GM18505 (cell line): Measurements from ENCODE around the gene LRRFIP2.
"Not testable (repeated sequence)": the region's sequence is repeated elsewhere in the genome, so short reads cannot be mapped to it uniquely, and the experiment has no call there.

Source experiments
- ATAC-seq: cut with Tn5 transposase; IDR thresholded peaks from one replicate; pipeline ENCODE4 v1.9.1; 2021; ENCODE audit not compliant: unreplicated experiment
- POLR2A ChIP-seq: IDR thresholded peaks from 4 replicates; pipeline ENCODE4 v1.6.1; 2011; ENCODE audit warnings: borderline replicate concordance; ENCODE audit not compliant: insufficient read depth, insufficient read length; ENCODE audit errors: extremely low read depth

Gene LRRFIP2

DNA sequence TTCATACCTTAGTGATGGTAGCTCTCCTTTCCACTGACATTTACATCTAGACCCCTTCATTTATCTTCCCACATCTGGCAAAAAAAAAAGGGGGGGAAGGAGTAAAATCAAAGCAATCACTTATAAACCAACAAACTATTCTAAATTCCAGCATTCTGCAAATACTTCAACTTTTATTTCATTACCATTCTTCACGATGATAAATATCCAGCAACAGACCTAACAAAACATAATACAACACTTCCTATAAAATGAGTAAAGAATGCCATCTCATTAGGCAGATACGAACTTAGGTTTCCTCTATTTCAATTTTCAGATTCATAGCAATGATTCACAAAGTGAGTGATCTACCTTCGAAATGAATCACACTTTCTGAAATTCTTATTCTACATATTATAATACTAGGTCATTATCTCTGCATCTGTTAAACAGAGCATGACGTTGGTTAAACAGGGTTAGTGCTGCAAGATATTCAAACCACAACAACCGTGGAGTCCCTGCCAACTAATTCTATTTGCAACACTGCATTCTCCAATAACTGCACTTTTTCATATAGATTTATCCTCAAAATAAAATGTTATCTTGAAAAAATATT, at the start of gene LRRFIP2:
Gene LRRFIP2, minus strand, starts transcription at position 51 of the 595 bp plus-strand sequence. CDS start 25,599 bp downstream, outside the sequence.
- TF ChIP-seq POLR2A, result no peak
- peak; percentile 30 for ATAC-seq

DNA sequence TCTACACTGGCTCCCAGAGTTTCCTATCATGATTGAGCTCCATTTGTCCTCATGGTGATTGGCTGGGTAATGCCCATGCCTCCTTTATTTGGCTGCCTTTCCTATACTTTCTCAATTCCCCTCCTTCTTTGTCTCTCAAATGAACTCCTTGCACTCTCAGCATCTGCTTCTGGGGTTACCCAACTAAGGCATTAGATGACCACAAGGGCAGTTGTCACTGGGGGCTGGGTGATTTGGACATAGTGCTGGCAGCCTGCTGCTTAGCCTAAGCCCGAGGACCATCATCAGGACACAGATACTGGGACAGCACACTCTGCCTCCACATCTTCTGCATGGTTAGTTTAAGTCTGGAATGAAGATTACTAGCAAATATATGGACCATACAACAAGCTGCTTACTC, 49.2 kb upstream of the LRRFIP2 start:
- ATAC-seq, result no peak
- no peak for TF ChIP-seq POLR2A

GRCh38 chr3:37223141-37223558, 48.8 kb upstream of the LRRFIP2 start:
- no peak for TF ChIP-seq POLR2A
- ATAC-seq, result no peak

- not testable (repeated sequence) for ATAC-seq
Observed at GRCh38 chr3:37222542-37222941, 48.2 kb upstream of the LRRFIP2 start.

GRCh38 chr3:37221407-37221806, 47.0 kb upstream of the LRRFIP2 start:
- no peak for TF ChIP-seq POLR2A
- no peak for ATAC-seq

GRCh38 chr3:37219266-37219665, 44.9 kb upstream of the LRRFIP2 start:
- no peak for TF ChIP-seq POLR2A
- ATAC-seq, result no peak

GRCh38 chr3:37218206-37218605, 43.8 kb upstream of the LRRFIP2 start:
- TF ChIP-seq POLR2A, result no peak
- no peak for ATAC-seq

DNA sequence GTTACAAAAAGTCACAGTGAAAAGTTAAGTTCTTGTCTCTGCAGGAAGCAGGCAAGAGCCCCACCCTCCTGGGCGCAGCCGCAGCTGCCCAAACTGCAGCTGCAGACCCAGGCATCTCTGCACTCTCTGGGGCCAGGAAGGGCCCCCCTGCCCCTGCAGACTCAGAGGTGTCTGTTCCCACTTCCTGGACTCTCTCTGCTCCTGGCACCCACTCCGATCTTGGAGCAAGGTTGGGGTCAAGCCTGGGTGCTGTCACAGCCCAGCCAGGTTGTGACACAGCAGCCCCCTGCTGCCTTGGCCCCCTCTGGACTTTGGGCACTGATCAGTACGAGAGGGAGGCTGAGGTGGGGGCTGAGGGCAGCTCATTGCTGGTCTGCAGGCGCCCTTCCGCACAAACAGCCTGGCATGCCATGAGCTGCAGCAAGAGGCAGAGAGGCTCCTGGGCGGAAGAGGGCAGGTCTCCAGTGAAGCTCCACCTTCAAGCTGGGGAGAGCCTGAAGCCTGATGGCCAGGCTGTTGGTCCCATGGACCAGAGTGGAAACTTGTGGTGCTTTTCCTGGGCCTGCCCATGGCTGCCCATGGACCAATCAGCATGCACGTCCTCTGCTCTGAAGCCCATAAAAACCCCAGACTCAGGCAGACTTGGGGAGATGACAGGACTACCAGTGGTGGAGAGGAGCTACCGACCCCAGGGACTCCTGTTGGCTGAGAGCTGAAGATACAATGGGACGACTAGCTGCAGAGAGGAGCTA, 42.9 kb upstream of the LRRFIP2 start:
- ATAC-seq, result no peak
- TF ChIP-seq POLR2A, result no peak

DNA sequence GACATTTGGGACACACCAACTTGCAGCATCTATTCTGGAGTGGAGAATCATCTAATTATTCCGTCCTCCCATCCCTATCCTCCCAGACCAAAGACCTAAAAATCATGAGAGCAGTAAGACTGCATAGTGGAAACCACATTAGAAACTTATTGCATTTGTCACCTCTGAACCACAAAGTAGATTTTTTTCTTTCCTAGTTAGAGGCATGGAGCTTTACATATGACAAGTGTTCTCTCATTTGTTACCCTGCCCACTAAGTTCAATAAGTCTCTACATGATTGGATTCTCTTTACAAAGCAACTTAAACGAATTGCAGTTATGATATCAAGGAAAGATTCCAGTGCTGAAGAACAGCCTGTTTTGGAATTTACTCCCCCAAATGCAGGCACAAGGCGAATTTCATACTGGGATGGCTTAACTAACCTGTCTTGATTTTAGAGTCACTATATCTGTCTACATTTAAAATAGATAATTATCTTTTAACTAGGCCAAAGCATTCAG, 42.3 kb upstream of the LRRFIP2 start:
- TF ChIP-seq POLR2A, result no peak
- no peak for ATAC-seq

DNA sequence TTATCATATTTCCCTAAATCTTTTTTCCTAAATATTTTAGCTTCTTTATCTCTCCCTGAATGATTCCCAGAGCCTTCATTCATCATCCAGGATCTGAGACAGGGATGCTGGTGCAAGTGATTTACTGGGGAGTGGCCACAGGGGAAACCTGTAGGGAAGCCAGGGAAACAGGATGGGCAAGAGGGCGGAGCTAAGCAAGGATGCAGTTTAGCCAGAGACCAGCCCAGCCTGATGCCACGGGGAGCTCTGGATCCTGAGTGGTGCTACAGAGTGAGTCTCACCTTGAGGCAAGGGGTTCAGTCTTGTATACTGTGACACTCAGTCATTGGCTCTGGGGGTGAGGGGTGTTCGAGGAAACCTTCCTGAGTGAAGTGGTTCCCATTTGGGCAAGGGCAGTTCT, 39.7 kb upstream of the LRRFIP2 start:
- TF ChIP-seq POLR2A, result no peak
- ATAC-seq, result no peak

DNA sequence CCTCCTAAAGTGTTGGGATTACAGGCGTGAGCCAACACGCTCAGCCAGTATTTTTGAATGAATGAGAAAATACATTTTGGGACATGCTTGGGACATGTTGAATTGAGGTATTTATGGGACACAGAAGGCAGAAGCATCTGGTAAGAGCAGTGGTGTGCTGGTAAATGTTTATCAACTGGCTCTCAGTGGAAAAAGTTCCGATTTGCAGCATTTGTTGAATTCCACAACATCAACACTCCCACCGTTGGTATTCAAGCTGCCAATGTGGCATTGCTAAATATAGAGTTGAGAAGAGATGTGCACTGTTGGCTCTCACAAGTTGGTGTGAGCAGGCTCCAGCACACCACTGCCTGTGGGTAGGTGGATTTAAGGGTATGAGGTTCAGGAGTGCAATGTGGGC, 35.8 kb upstream of the LRRFIP2 start:
- TF ChIP-seq POLR2A, result no peak
- no peak for ATAC-seq

- not testable (repeated sequence) for ATAC-seq
Observed at GRCh38 chr3:37208576-37208975, 34.2 kb upstream of the LRRFIP2 start.

DNA sequence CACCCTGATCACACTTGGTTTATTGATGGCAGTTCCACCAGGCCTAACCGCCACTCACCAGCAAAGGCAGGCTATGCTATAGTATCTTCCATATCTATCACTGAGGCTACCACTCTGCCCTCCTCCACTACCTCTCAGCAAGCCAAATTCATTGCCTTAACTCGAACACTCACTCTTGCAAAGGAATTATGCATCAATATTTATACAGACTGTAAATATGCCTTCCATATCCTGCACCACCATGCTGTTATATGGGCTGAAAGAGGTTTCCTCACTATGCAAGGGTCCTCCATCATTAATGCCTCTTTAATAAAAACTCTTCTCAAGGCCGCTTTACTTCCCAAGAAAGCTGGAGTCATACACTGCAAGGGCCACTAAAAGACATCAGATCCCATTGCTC, 33.6 kb upstream of the LRRFIP2 start:
- not testable (repeated sequence) for ATAC-seq

GRCh38 chr3:37206041-37206440, 31.7 kb upstream of the LRRFIP2 start:
- ATAC-seq, result not testable (repeated sequence)

DNA sequence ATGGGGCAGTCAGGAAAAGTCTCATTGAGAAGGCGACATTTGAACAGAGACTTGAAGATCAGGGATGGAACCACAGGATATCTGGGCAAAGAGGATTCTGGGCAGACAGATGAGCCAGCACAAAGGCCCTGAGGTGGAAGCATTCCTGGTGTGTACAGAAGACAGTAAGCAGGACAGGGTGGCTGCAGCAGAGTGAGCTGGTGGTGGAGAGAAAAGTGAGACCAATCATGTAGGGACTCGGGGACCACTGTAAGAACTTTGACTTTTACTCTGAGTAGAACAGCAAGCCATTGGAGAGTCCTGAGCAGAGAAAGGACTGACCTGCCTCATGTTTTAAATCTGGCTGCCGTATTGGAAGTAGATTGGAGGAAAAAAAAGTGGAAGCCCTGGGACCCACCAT, 29.9 kb upstream of the LRRFIP2 start:
- no peak for ATAC-seq
- TF ChIP-seq POLR2A, result no peak
